Activated naive CD8-positive, alpha-beta T cell treated with anti-CD3 and anti-CD28 coated beads for 36 hours (primary cell): ENCODE results near the gene ERGIC1. TPM values are rescaled to one million over a fixed set of nuclear protein-coding genes. Genes with fewer than 3 reads are reported as not detected.
"Not testable (repeated sequence)": the region's sequence is repeated elsewhere in the genome, so short reads cannot be mapped to it uniquely, and the experiment has no call there.

Source experiments
- DNase-seq: peaks from one replicate; pipeline ENCODE4 v3.0.0; 2021
- H3K27ac Mint-ChIP-seq: one replicate; pipeline ENCODE4 v1.8.0; 2022; ENCODE audit warnings: mild to moderate bottlenecking, moderate library complexity, mixed read lengths
- H3K27me3 Mint-ChIP-seq: one replicate; pipeline ENCODE4 v1.8.0; 2022; ENCODE audit warnings: mild to moderate bottlenecking, mixed read lengths
- H3K36me3 Mint-ChIP-seq: one replicate; pipeline ENCODE4 v1.8.0; 2021; ENCODE audit warnings: mild to moderate bottlenecking, mixed read lengths
- H3K4me1 Mint-ChIP-seq: one replicate; pipeline ENCODE4 v1.8.0; 2021; ENCODE audit warnings: mixed read lengths
- H3K4me3 Mint-ChIP-seq: one replicate; pipeline ENCODE4 v1.8.0; 2022; ENCODE audit warnings: mild to moderate bottlenecking, moderate library complexity, mixed read lengths
- H3K9me3 Mint-ChIP-seq: one replicate; pipeline ENCODE4 v1.8.0; 2022; ENCODE audit warnings: mixed read lengths
- total RNA-seq, 2 experiments: library from RNA; stranded (reverse); gene quantifications; one replicate each; pipeline ENCODE4 v1.2.3, GENCODE V29; 2021

The ERGIC1 gene
- total RNA-seq, 2 experiments from 2014 or later, result 45.9 to 46.9 TPM

- Mint-ChIP-seq H3K4me1 (peaks cover 31% of the 10 kb centered on the region), H3K9me3 (no peaks in the 10 kb centered on the region), H3K27me3 (no peaks in the 10 kb centered on the region), H3K36me3 (peaks cover 7% of the 10 kb centered on the region), H3K27ac (no peak overlapping the region), H3K4me3 (no peak overlapping the region)
- DNase-seq, result no peak
Observed at GRCh38 chr5:172845576-172845975, 11.5 kb downstream of the ERGIC1 start.

GRCh38 chr5:172846249-172846648 is 12.2 kb downstream of the ERGIC1 start:
- Mint-ChIP-seq H3K4me1 (peaks cover 32% of the 10 kb centered on the region), H3K27ac (no peak overlapping the region), H3K36me3 (peaks cover 7% of the 10 kb centered on the region), H3K27me3 (no peaks in the 10 kb centered on the region), H3K4me3 (no peak overlapping the region), H3K9me3 (no peaks in the 10 kb centered on the region)
- DNase-seq, result no peak

- no peak overlapping the region for H3K4me3 Mint-ChIP-seq
- H3K36me3 Mint-ChIP-seq, result peaks cover 7% of the 10 kb centered on the region
- no peaks in the 10 kb centered on the region for H3K9me3 Mint-ChIP-seq
- H3K27me3 Mint-ChIP-seq, result no peaks in the 10 kb centered on the region
- no peak overlapping the region for H3K27ac Mint-ChIP-seq
- peaks cover 35% of the 10 kb centered on the region for H3K4me1 Mint-ChIP-seq
- no peak for DNase-seq
Observed at GRCh38 chr5:172846677-172847076, 12.6 kb downstream of the ERGIC1 start.

- peaks cover 42% of the 10 kb centered on the region for H3K4me1 Mint-ChIP-seq
- H3K36me3 Mint-ChIP-seq, H3K27ac Mint-ChIP-seq, H3K27me3 Mint-ChIP-seq, H3K4me3 Mint-ChIP-seq, DNase-seq, H3K9me3 Mint-ChIP-seq: not testable (repeated sequence)
Observed at GRCh38 chr5:172847584-172847983, 13.5 kb downstream of the ERGIC1 start.

- H3K27ac Mint-ChIP-seq, result no peak overlapping the region
- H3K36me3 Mint-ChIP-seq, result no peaks in the 10 kb centered on the region
- no peaks in the 10 kb centered on the region for H3K27me3 Mint-ChIP-seq
- H3K4me1 Mint-ChIP-seq, result peaks cover 44% of the 10 kb centered on the region
- no peak for DNase-seq
- H3K9me3 Mint-ChIP-seq, result no peaks in the 10 kb centered on the region
- no peak overlapping the region for H3K4me3 Mint-ChIP-seq
Observed at GRCh38 chr5:172848419-172848818, 14.4 kb downstream of the ERGIC1 start.

- peak overlapping the region; percentile 64 for H3K27ac Mint-ChIP-seq
- no peaks in the 10 kb centered on the region for H3K9me3 Mint-ChIP-seq
- DNase-seq, result no peak
- H3K4me3 Mint-ChIP-seq, result no peak overlapping the region
- peaks cover 54% of the 10 kb centered on the region for H3K4me1 Mint-ChIP-seq
- H3K36me3 Mint-ChIP-seq, result no peaks in the 10 kb centered on the region
- H3K27me3 Mint-ChIP-seq, result no peaks in the 10 kb centered on the region
Observed at GRCh38 chr5:172849606-172850453, 15.8 kb downstream of the ERGIC1 start.

GRCh38 chr5:172850454-172850797 is 16.4 kb downstream of the ERGIC1 start:
- Mint-ChIP-seq H3K27me3 (no peaks in the 10 kb centered on the region), H3K9me3 (no peaks in the 10 kb centered on the region), H3K27ac (no peak overlapping the region), H3K4me1 (peaks cover 58% of the 10 kb centered on the region), H3K4me3 (no peak overlapping the region), H3K36me3 (no peaks in the 10 kb centered on the region)
- no peak for DNase-seq

- H3K36me3 Mint-ChIP-seq, H3K4me3 Mint-ChIP-seq, H3K27me3 Mint-ChIP-seq, H3K27ac Mint-ChIP-seq, DNase-seq, H3K9me3 Mint-ChIP-seq: not testable (repeated sequence)
- peaks cover 59% of the 10 kb centered on the region for H3K4me1 Mint-ChIP-seq
Observed at GRCh38 chr5:172851254-172851653, 17.2 kb downstream of the ERGIC1 start.

- Mint-ChIP-seq H3K36me3 (peaks cover 5% of the 10 kb centered on the region), H3K9me3 (no peaks in the 10 kb centered on the region), H3K27me3 (no peaks in the 10 kb centered on the region), H3K4me1 (peaks cover 64% of the 10 kb centered on the region), H3K27ac (peak overlapping the region; percentile 30), H3K4me3 (no peak overlapping the region)
- no peak for DNase-seq
Observed at GRCh38 chr5:172852490-172853354, 18.7 kb downstream of the ERGIC1 start.

- Mint-ChIP-seq H3K27me3 (no peaks in the 10 kb centered on the region), H3K4me1 (peaks cover 62% of the 10 kb centered on the region), H3K9me3 (no peaks in the 10 kb centered on the region), H3K36me3 (peaks cover 7% of the 10 kb centered on the region), H3K4me3 (peak overlapping the region; percentile 15), H3K27ac (peak overlapping the region; percentile 77)
- no peak for DNase-seq
Observed at GRCh38 chr5:172853355-172853975, 19.4 kb downstream of the ERGIC1 start.

- Mint-ChIP-seq H3K27me3 (no peaks in the 10 kb centered on the region), H3K36me3 (peaks cover 7% of the 10 kb centered on the region), H3K9me3 (no peaks in the 10 kb centered on the region), H3K4me1 (peaks cover 52% of the 10 kb centered on the region), H3K27ac (peak overlapping the region; percentile 77), H3K4me3 (peak overlapping the region; percentile 19)
- DNase-seq, result peak; percentile 17
Observed at GRCh38 chr5:172854451-172854871, 20.4 kb downstream of the ERGIC1 start.

GRCh38 chr5:172854971-172855370 is 20.9 kb downstream of the ERGIC1 start:
- H3K27me3 Mint-ChIP-seq, result no peaks in the 10 kb centered on the region
- H3K4me1 Mint-ChIP-seq, result peaks cover 50% of the 10 kb centered on the region
- no peaks in the 10 kb centered on the region for H3K9me3 Mint-ChIP-seq
- no peak overlapping the region for H3K4me3 Mint-ChIP-seq
- no peak for DNase-seq
- H3K27ac Mint-ChIP-seq, result peak overlapping the region; percentile 77
- peaks cover 7% of the 10 kb centered on the region for H3K36me3 Mint-ChIP-seq

GRCh38 chr5:172855597-172856292 is 21.7 kb downstream of the ERGIC1 start:
- no peaks in the 10 kb centered on the region for H3K9me3 Mint-ChIP-seq
- DNase-seq, result no peak
- no peaks in the 10 kb centered on the region for H3K27me3 Mint-ChIP-seq
- no peak overlapping the region for H3K27ac Mint-ChIP-seq
- peaks cover 7% of the 10 kb centered on the region for H3K36me3 Mint-ChIP-seq
- H3K4me3 Mint-ChIP-seq, result no peak overlapping the region
- H3K4me1 Mint-ChIP-seq, result peaks cover 51% of the 10 kb centered on the region

- Mint-ChIP-seq H3K4me3 (no peak overlapping the region), H3K27me3 (no peaks in the 10 kb centered on the region), H3K27ac (no peak overlapping the region), H3K36me3 (peaks cover 8% of the 10 kb centered on the region), H3K9me3 (no peaks in the 10 kb centered on the region), H3K4me1 (peaks cover 55% of the 10 kb centered on the region)
- no peak for DNase-seq
Observed at GRCh38 chr5:172856336-172856735, 22.3 kb downstream of the ERGIC1 start.

- DNase-seq, result no peak
- Mint-ChIP-seq H3K27ac (no peak overlapping the region), H3K9me3 (no peaks in the 10 kb centered on the region), H3K4me3 (no peak overlapping the region), H3K27me3 (no peaks in the 10 kb centered on the region), H3K4me1 (peaks cover 48% of the 10 kb centered on the region), H3K36me3 (peaks cover 12% of the 10 kb centered on the region)
Observed at GRCh38 chr5:172857982-172858381, 23.9 kb downstream of the ERGIC1 start.
